ENCODE data around the gene SMIM33. TPM values are rescaled to one million over a fixed set of nuclear protein-coding genes. Genes with fewer than 3 reads are reported as not detected.

The SMIM33 gene
- total RNA-seq (1 to 10 TPM in 1 of 5 donors, under 1 TPM in 4; 0.13 to 1.1 (median 0.47) TPM), total RNA-seq (0 to 1.3 (median 0.31) reads per million in 29 experiments)
- total RNA-seq (2013) = 0.66 TPM

DNA sequence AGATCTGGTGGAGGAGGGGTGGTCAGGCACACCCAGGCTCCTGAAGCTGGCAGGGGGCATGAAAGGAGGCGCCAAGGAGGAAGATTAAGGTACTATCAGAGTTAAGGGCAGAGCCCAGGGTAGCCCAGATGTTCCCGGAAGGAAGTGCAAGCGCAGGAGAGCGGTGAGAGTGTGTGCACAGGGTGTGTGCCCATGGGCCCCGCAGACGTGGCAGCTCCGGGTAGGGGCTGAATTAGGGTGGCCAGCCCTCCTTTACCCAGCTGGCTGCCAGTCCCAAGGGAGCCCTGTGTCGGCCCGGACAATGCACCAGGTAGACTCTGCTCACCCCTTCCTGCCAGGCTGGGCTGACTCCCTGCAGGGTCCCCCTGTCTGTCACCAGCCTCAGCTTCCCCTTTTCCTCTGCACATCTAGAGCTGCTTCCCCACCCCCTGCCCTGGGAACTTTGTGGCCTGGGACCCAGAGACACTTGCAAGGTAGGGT is at the start of gene SMIM33:
SMIM33 (plus strand) TSS at position 184 of the 480 bp plus-strand sequence; CDS start at position 302, 118 bp downstream.
- WGBS (ENCODE audit: insufficient coverage) = 5% methylated on average over 7 of the region's 9 CpGs
- peak within 1 kb of the TSS; percentile 52 to 69 for H3K4me3 ChIP-seq (ENCODE audit: control insufficient read depth in 1 of 2, extremely low read depth in 1 of 2, low read length in 1 of 2)
- Mint-ChIP-seq H3K27ac (peak within 1 kb of the TSS; percentile 95 to 96), H3K4me1 (peaks cover 74 to 76% (median 76%) of the 10 kb centered on the region in 3 donors), H3K27me3 (no peaks in the 10 kb centered on the region), H3K36me3 (peaks cover 9% of the 10 kb centered on the region), H3K9me3 (no peaks in the 10 kb centered on the region), H3K4me3 (peak within 1 kb of the TSS; percentile 75 to 84 (median 84))
- peaks cover 36 to 77% of the 10 kb centered on the region in 2 experiments for H3K4me1 ChIP-seq (ENCODE audit: control insufficient read depth in 1 of 2, extremely low read depth in 1 of 2, insufficient read depth in 2 of 2, low read length in 2 of 2)
- peak in 20 of 35 experiments; percentile 16 to 59 (median 33) for DNase-seq
- no peaks in the 10 kb centered on the region for H3K9me3 ChIP-seq
- POLR2A ChIA-PET = interaction anchor here in 1 of 2 donors (0.6 to 1.1 kb wide), 3 partner anchors 8 to 158 kb away, joined by 3 to 5 read pairs (median 3); partner anchors contain the start of gene DNAJC18
- ATAC-seq (replicated peaks in 1 of 4) = peak; percentile 72 to 79 (median 78)
- peak within 1 kb of the TSS; percentile 78 for H3K27ac ChIP-seq (ENCODE audit: low read length)
- H3K36me3 ChIP-seq (ENCODE audit: control insufficient read depth in 2 of 2, extremely low read depth in 1 of 2, insufficient read depth in 1 of 2, low read length in 1 of 2) = peaks cover 0 to 12% of the 10 kb centered on the region in 2 donors
- H3K27me3 ChIP-seq (replicated peaks in 1 of 2; ENCODE audit: control insufficient read depth in 2 of 2, extremely low read depth in 1 of 2, insufficient read depth in 2 of 2, low read length in 1 of 2) = no peaks in the 10 kb centered on the region
- CTCF ChIA-PET = interaction anchor here (1.1 to 1.4 kb wide), 2 partner anchors 32 to 43 kb away, joined by 4 read pairs; partner anchors contain the start of gene DNAJC18 (in 1 of the 2)

DNA sequence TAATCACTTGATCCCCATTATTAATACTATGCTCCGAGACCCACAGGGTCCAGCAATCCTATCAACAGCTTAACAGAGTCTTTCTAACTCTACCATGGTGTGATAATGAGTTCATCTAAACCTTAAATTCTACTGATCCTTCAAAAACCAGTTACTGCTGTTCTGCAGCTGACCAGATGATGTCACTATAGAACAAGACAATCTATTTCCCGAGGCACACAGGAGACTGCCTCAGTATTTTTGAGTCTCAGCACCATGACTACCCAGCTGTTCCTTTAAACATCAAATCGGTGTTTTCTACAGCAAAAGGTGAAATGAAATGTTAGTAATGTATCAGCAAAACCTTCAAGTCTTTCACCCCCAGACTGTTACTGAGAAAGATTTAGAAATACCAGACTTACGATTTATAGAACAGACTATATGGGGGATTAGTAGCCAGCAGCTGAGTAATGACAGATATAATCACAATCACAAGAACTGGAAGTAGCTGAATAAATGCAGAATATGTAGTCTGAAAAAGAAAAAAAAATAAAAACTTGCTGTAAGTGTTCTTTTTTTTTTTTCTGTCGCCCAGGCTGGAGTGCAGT is 48.4 kb upstream of the SMIM33 start:
- H3K36me3 ChIP-seq (ENCODE audit: control insufficient read depth in 2 of 2, extremely low read depth in 1 of 2, insufficient read depth in 1 of 2, low read length in 1 of 2) = peaks cover 0 to 17% of the 10 kb centered on the region in 2 donors
- H3K4me1 ChIP-seq (ENCODE audit: control insufficient read depth in 1 of 2, extremely low read depth in 1 of 2, insufficient read depth in 2 of 2, low read length in 2 of 2) = no peaks in the 10 kb centered on the region
- H3K27me3 ChIP-seq (replicated peaks in 1 of 2; ENCODE audit: control insufficient read depth in 2 of 2, extremely low read depth in 1 of 2, insufficient read depth in 2 of 2, low read length in 1 of 2) = no peaks in the 10 kb centered on the region
- H3K36me3 Mint-ChIP-seq = peaks cover 39% of the 10 kb centered on the region
- H3K9me3 ChIP-seq = no peaks in the 10 kb centered on the region
- peak overlapping the region in 1 of 2 donors; percentile 51 for H3K27ac Mint-ChIP-seq
- H3K4me1 Mint-ChIP-seq = peaks cover 4 to 7% (median 5%) of the 10 kb centered on the region in 3 donors
- DNase-seq = peak in 31 of 35 experiments; percentile 11 to 86 (median 49)
- peak; percentile 92 to 98 (median 94) for ATAC-seq (replicated peaks in 1 of 4)
- no peak overlapping the region for H3K4me3 Mint-ChIP-seq
- no peaks in the 10 kb centered on the region for H3K27me3 Mint-ChIP-seq
- ChIA-PET POLR2A (interaction anchor here (0.5 to 1.0 kb wide), 5 partner anchors 14 to 139 kb away, joined by 3 to 4 read pairs (median 3); partner anchors contain the start of gene STING1 (in 1 of the 2)), CTCF (interaction anchor here (0.5 to 3.7 kb wide), 23 partner anchors 8 to 268 kb away, joined by 3 to 71 read pairs (median 4); partner anchors contain the start of genes DNAJC18 (in 1 of the 2) and STING1 (in 1 of the 2))
- no peak overlapping the region for H3K4me3 ChIP-seq (ENCODE audit: control insufficient read depth in 1 of 2, extremely low read depth in 1 of 2, low read length in 1 of 2)
- H3K27ac ChIP-seq (ENCODE audit: low read length) = no peak overlapping the region
- H3K9me3 Mint-ChIP-seq = no peaks in the 10 kb centered on the region
- no CpG with 5 or more reads among the region's 5 CpGs for WGBS (ENCODE audit: insufficient coverage)

DNA sequence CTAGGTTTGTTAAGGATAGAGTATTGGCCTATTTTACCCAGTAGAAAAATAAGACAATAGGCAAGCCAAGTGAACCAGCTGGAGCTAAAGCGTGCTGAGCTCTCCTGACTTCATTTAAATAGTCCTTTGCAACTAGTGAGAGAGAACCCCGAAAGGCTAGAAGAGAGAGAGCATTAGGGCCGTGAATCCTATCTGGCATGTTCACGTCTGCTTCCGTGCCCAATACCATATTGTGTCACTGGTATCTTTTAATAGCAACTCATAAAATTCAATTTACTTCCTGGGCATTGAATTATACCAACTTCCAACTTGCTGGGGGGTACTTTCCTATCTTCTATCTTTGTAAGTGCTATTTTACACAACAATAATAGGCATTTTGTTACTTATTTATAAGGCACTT is 45.3 kb upstream of the SMIM33 start:
- CTCF ChIA-PET = interaction anchor here (0.6 to 3.7 kb wide), 5 partner anchors 11 to 92 kb away, joined by 3 to 71 read pairs (median 5); no protein-coding TSS in a partner anchor
- Histone ChIP-seq H3K4me1 (ENCODE audit: control insufficient read depth in 1 of 2, extremely low read depth in 1 of 2, insufficient read depth in 2 of 2, low read length in 2 of 2) (peaks cover 0 to 8% of the 10 kb centered on the region in 2 experiments), H3K27ac (ENCODE audit: low read length) (no peak overlapping the region), H3K9me3 (no peaks in the 10 kb centered on the region), H3K36me3 (ENCODE audit: control insufficient read depth in 2 of 2, extremely low read depth in 1 of 2, insufficient read depth in 1 of 2, low read length in 1 of 2) (peaks cover 0 to 3% of the 10 kb centered on the region in 2 donors), H3K27me3 (replicated peaks in 1 of 2; ENCODE audit: control insufficient read depth in 2 of 2, extremely low read depth in 1 of 2, insufficient read depth in 2 of 2, low read length in 1 of 2) (no peaks in the 10 kb centered on the region), H3K4me3 (ENCODE audit: control insufficient read depth in 1 of 2, extremely low read depth in 1 of 2, low read length in 1 of 2) (no peak overlapping the region)
- H3K4me3 Mint-ChIP-seq = no peak overlapping the region
- no peak overlapping the region for H3K27ac Mint-ChIP-seq
- 100% methylated on average over 2 of the region's 5 CpGs for WGBS (ENCODE audit: insufficient coverage)
- H3K4me1 Mint-ChIP-seq = peaks cover 12 to 17% (median 13%) of the 10 kb centered on the region in 3 donors
- H3K36me3 Mint-ChIP-seq = peaks cover 26% of the 10 kb centered on the region
- ATAC-seq (replicated peaks in 1 of 4) = no peak
- no peak for DNase-seq
- no peaks in the 10 kb centered on the region for H3K9me3 Mint-ChIP-seq
- H3K27me3 Mint-ChIP-seq = no peaks in the 10 kb centered on the region
- POLR2A ChIA-PET = no interaction called here

DNA sequence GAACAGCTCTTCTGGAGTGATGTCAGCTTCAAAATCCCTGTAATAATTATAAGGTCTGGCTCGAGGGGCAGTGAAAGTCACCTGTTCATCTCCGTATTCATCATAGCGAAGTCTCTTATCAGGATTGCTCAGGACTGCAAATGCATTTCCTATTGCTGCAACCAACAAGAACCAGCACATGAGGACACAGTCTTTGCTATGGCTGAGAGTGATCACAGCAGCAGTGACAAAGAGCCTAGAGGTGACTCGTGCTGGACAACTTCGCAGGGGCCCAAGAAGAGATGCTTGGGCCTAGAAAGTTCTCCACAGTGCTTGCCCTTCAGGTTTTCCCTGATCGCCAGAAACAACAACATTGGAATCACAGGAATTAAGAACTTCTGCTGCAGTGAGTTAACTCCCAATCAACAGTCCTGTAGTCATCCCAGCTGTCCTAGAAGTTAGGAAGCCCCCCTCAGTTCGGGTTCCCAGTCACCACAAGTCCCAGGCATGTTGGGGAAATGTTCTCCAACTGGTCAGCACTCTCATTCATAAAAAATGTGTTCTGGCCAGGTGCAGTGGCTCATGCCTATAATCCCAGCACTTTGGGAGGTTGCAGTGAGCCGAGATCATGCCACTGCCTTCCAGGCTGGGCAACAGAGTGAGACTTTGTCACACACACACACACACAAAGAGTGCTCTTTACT is 44.5 kb upstream of the SMIM33 start:
- no peak for ATAC-seq (replicated peaks in 1 of 4)
- CTCF ChIA-PET = interaction anchor here (0.6 to 1.3 kb wide), 4 partner anchors 12 to 91 kb away, joined by 3 to 7 read pairs (median 6); no protein-coding TSS in a partner anchor

DNA sequence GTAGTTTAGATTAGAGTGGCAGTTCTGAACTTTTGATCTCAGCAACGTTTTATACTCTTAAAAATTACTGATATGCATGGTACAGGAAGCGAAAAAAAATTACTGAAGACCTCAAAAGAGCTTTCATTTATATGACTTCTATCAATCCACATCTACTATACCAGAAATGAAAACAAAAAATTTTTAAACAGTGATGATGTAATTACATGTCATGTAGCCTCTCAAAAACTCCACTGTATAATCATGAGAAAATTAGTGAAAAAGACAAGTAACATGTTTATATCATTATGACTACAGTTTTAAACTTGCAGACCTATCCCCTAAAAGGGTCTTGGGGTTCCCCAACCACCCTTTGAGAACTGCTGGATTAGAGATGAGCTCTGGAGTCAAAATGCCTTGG is 40.8 kb upstream of the SMIM33 start:
- Mint-ChIP-seq H3K4me1 (peaks cover 10 to 16% (median 12%) of the 10 kb centered on the region in 3 donors), H3K27me3 (no peaks in the 10 kb centered on the region), H3K9me3 (no peaks in the 10 kb centered on the region), H3K27ac (peak overlapping the region; percentile 37 to 86), H3K4me3 (no peak overlapping the region), H3K36me3 (peaks cover 14% of the 10 kb centered on the region)
- Histone ChIP-seq H3K9me3 (no peaks in the 10 kb centered on the region), H3K4me3 (ENCODE audit: control insufficient read depth in 1 of 2, extremely low read depth in 1 of 2, low read length in 1 of 2) (no peak overlapping the region), H3K27me3 (replicated peaks in 1 of 2; ENCODE audit: control insufficient read depth in 2 of 2, extremely low read depth in 1 of 2, insufficient read depth in 2 of 2, low read length in 1 of 2) (no peaks in the 10 kb centered on the region), H3K36me3 (ENCODE audit: control insufficient read depth in 2 of 2, extremely low read depth in 1 of 2, insufficient read depth in 1 of 2, low read length in 1 of 2) (peaks cover 9 to 10% of the 10 kb centered on the region in 2 donors), H3K27ac (ENCODE audit: low read length) (no peak overlapping the region), H3K4me1 (ENCODE audit: control insufficient read depth in 1 of 2, extremely low read depth in 1 of 2, insufficient read depth in 2 of 2, low read length in 2 of 2) (peaks cover 0 to 8% of the 10 kb centered on the region in 2 experiments)
- ATAC-seq (replicated peaks in 1 of 4) = peak; percentile 19 to 93 (median 48)
- no CpG with 5 or more reads among the region's 2 CpGs for WGBS (ENCODE audit: insufficient coverage)
- DNase-seq = no peak
- ChIA-PET POLR2A (interaction anchor here (0.5 to 1.0 kb wide), 6 partner anchors 9 to 1112 kb away, joined by 3 to 6 read pairs (median 4); partner anchors contain the start of gene DNAJC18 (in 2 of the 2)), CTCF (interaction anchor here (0.6 to 2.2 kb wide), 5 partner anchors 9 to 150 kb away, joined by 3 to 16 read pairs (median 6); partner anchors contain the start of gene DNAJC18 (in 1 of the 2))

More for the DNA sequence above, 44.5 kb upstream of the SMIM33 start:
- DNase-seq = no peak
- H3K4me1 ChIP-seq (ENCODE audit: control insufficient read depth in 1 of 2, extremely low read depth in 1 of 2, insufficient read depth in 2 of 2, low read length in 2 of 2) = peaks cover 0 to 8% of the 10 kb centered on the region in 2 experiments
- peaks cover 26% of the 10 kb centered on the region for H3K36me3 Mint-ChIP-seq
- no peak overlapping the region for H3K4me3 ChIP-seq (ENCODE audit: control insufficient read depth in 1 of 2, extremely low read depth in 1 of 2, low read length in 1 of 2)
- H3K27me3 ChIP-seq (replicated peaks in 1 of 2; ENCODE audit: control insufficient read depth in 2 of 2, extremely low read depth in 1 of 2, insufficient read depth in 2 of 2, low read length in 1 of 2) = no peaks in the 10 kb centered on the region
- WGBS (ENCODE audit: insufficient coverage) = 95% methylated on average over 6 of the region's 8 CpGs
- peaks cover 15 to 21% (median 16%) of the 10 kb centered on the region in 3 donors for H3K4me1 Mint-ChIP-seq
- no peaks in the 10 kb centered on the region for H3K9me3 ChIP-seq
- no peak overlapping the region for H3K27ac Mint-ChIP-seq
- H3K36me3 ChIP-seq (ENCODE audit: control insufficient read depth in 2 of 2, extremely low read depth in 1 of 2, insufficient read depth in 1 of 2, low read length in 1 of 2) = peaks cover 0 to 3% of the 10 kb centered on the region in 2 donors
- no peak overlapping the region for H3K27ac ChIP-seq (ENCODE audit: low read length)
- H3K27me3 Mint-ChIP-seq = no peaks in the 10 kb centered on the region
- POLR2A ChIA-PET = interaction anchor here in 1 of 2 donors (0.5 kb wide), 1 partner anchor 84 kb away, joined by 3 read pairs; no protein-coding TSS in a partner anchor
- H3K9me3 Mint-ChIP-seq = no peaks in the 10 kb centered on the region
- no peak overlapping the region for H3K4me3 Mint-ChIP-seq

DNA sequence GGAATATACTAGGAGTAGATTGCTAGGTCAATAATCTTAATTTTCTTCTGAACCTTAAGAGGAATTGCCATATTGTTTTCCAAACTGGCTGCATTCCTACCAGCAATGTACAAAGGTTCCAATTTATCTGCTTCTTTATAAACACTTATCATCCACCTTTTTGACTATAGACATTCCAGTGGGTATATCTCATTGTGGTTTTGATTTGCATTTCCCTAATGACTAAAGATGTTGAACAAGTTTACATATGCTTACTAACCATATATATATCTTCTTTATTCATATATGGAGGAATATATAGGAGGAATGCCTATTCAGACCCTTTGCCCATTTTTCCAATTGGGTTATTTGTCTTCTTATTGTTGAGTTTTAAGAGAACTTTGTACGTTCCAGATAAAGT is 39.1 kb upstream of the SMIM33 start:
- Mint-ChIP-seq H3K27ac (no peak overlapping the region), H3K36me3 (peaks cover 4% of the 10 kb centered on the region), H3K9me3 (no peaks in the 10 kb centered on the region), H3K4me1 (peaks cover 10 to 16% (median 12%) of the 10 kb centered on the region in 3 donors), H3K4me3 (no peak overlapping the region), H3K27me3 (no peaks in the 10 kb centered on the region)
- Histone ChIP-seq H3K36me3 (ENCODE audit: control insufficient read depth in 2 of 2, extremely low read depth in 1 of 2, insufficient read depth in 1 of 2, low read length in 1 of 2) (peaks cover 7 to 9% of the 10 kb centered on the region in 2 donors), H3K9me3 (no peaks in the 10 kb centered on the region), H3K4me3 (ENCODE audit: control insufficient read depth in 1 of 2, extremely low read depth in 1 of 2, low read length in 1 of 2) (no peak overlapping the region), H3K27me3 (replicated peaks in 1 of 2; ENCODE audit: control insufficient read depth in 2 of 2, extremely low read depth in 1 of 2, insufficient read depth in 2 of 2, low read length in 1 of 2) (no peaks in the 10 kb centered on the region), H3K27ac (ENCODE audit: low read length) (no peak overlapping the region), H3K4me1 (ENCODE audit: control insufficient read depth in 1 of 2, extremely low read depth in 1 of 2, insufficient read depth in 2 of 2, low read length in 2 of 2) (peaks cover 0 to 8% of the 10 kb centered on the region in 2 experiments)
- ChIA-PET POLR2A (no interaction called here), CTCF (no interaction called here)
- no CpG with 5 or more reads among the region's 1 CpG for WGBS (ENCODE audit: insufficient coverage)
- ATAC-seq (replicated peaks in 1 of 4) (no peak), DNase-seq (no peak)

Data from T-cell (primary cell).